HTR-8/SVneo (cell line): ENCODE results near the gene DHPS.
"Not testable (repeated sequence)": the region's sequence is repeated elsewhere in the genome, so short reads cannot be mapped to it uniquely, and the experiment has no call there.

ENCODE experiments used
- DNase-seq: peaks from one replicate; pipeline ENCODE4 v3.0.0; 2011; ENCODE audit warnings: low spot score, mixed read lengths; ENCODE audit not compliant: insufficient read length
- FAIRE-seq: peaks from 2 replicates; lab custom pipeline; 2011; peaks lifted over from hg19 to GRCh38; lab: Jason Lieb, UNC

DHPS gene

DNA sequence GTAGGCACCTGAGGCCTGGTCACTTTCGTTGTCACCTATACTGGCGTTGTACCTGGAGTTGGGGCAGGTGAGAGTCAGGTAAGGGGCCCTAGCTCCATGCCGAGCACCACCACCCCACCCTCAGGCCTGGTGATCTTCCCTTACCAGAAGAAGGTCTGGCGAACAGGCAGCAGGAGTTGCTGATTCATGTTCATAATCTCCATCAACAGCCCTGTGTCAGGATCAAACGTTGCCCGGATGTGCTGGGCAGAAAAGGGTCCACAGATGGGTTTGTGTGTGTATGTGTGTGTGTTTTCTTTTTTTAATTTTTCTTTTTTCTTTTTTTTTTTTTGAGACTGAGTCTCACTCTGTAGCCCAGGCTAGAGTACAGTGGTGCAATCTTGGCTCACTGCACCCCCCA, 29.5 kb downstream of the DHPS start:
- DNase-seq: no peak
- FAIRE-seq: no peak

DNA sequence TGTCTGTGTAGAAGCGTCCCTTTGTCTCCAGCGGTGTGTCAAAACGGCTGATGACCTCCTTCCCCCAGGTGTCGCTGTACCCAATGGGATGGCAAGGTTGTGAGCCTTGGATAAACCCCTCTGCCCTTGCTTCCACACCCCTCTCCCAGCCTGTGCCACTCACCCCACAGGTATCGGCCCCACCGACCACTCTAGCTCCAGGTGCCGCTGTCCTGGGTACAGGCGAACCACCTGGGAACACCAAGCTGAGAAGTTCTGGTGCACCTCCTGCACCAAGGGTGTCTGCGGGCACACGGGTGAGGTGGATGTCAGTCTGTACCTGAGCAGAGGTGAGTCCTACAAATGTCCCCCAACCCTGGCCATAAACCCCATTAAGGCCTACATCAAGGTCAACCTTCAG, 31.7 kb downstream of the DHPS start:
- FAIRE-seq (no peak), DNase-seq (no peak)

DNA sequence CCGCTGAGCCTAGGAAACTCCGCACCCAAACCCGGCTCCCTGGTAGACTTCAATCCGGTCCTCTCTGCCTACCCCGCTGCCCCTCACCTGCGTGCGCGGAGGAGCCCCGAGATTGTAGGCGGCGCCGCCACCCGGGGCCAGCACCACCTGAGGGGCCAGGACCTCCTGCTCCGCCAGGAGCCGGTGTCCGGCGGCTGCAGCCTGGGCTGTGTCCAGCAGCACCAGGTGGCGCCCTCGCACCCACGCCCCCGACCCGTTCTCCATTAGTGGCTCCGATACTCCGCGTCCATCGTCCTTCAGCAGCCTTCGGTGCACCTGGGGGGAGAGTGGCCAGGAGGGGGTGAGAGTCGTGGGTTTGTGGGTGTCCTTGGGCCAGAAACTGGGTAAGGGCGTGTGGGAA, 33.6 kb downstream of the DHPS start:
- DNase-seq (no peak), FAIRE-seq (no peak)

DNA sequence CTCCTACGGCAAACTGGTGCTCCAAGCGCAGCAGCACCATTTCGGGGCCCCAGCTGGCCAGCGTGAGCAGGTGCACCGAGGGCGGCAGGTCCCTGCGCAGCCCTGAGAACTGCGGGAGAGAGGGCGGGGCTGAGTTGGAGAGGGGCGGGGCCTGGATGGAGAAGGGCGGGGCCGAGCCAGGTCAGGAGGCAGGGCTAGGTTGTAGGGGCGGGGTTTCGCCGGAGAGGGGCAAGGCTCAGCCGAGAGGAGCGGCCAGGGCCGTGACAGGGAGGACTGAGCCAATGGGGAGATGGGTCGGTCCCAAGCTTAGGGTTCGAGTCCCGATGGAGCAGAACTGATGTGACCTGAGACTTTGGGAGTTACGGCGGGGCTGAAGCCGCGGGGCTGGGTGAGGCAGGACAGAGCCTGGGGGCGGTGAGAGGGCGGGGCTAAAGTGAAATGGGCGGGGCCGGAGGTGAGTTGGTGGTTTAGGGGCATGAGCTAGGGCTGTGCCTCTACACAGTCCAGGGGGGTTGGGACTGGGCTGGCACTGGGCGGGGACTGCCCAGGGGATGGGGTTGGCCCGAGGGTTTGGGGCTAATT, 34.1 kb downstream of the DHPS start:
- DNase-seq (no peak), FAIRE-seq (no peak)

DNA sequence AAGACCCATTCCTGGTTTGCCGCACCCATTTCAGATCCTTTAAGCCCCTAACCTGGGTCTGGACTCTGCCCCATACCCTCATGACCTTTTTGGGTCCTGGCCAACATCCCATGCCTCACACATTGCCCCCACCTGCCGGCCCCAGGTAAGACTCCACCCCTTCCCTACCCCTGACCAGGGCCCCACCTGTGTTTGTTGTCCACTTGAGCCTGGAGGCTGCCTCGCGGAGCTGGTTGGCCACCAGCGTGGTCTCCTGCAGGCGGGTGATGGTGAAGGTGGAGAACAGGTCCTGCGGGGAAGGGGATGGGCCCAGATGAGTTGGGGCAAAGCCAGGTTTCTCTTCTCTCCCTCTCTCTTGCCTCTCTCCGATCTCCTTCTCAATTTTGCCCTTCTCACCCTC, 34.6 kb downstream of the DHPS start:
- FAIRE-seq (no peak), DNase-seq (no peak)

DNA sequence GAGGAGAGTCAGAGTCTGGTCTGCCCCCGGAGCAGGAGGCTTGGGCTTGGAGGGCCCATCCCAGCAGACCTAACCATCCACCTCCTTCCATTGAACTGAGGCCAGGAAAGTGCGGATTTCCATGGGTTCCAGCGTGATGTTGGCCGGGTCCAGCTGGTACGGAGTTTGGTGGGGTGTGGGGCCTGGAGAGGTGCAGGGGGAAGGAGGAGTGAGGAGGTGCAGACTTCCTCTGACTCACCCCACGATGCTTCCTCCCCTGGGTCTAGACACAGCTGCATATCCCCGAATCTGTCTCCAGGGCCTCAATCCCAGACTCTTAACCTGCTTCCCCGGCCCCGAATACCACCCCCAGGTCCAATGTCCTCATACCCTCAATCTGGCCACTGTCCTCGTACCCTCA, 35.1 kb downstream of the DHPS start:
- DNase-seq (no peak), FAIRE-seq (no peak)

DNA sequence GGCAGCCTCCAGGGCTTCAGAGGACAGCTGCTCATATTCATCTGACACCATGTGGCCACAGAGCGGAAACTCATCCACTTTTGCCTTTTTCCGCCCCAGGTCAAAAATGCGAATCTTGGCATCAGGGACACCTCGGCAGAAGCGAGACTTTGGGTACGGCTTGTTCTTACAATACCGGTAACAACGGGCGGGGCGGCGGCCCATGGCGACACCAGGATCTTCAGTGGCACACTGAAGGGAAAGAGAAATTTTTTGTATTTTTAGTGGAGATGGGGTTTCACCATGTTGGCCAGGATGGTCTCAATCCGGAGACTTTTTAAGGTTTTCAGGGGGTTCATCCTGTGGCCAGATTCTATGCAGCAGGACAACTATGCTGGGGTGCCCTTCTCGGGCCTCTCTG, 38.0 kb downstream of the DHPS start:
- not testable (repeated sequence) for FAIRE-seq, DNase-seq

DNA sequence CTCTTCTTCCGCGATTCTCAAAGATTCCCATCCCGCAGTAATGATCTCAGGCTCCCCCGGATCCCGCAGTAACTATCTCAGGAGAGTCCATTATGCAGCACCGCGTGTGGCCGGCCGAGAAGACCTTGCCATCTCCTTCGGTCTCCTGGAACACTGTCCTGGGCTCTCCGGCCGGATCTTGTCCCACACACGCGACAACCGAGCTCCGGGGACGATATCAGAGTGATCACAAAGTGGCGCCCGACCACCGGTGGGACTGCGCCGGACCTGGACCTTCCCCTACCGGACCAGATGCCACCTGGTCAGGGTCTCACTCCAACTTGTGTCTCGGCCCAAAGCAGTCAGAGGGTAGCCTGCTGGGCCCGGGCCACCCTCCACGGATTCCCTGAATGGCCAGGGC, 39.2 kb downstream of the DHPS start:
- FAIRE-seq: no peak
- DNase-seq: no peak

DNA sequence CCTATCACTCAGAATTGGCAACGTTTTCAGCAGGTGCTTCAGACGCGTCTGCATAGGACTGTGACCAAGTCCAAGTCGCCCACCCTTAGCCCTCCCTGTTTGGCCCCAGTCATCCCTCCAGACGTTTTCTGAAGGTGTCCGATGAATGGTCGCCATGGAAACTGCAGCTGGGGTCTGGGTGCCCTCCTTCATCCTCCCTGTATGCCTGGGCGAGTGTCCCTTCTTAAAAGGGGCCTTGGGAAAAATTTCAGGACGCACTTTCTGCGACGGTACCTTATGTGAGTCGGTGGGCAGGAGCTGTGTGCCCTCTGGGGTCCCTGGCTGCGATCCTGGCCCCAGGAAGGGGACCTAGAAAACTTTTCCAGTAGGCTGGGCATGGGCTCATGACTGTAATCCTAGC, 40.2 kb downstream of the DHPS start:
- DNase-seq (no peak), FAIRE-seq (no peak)

DNA sequence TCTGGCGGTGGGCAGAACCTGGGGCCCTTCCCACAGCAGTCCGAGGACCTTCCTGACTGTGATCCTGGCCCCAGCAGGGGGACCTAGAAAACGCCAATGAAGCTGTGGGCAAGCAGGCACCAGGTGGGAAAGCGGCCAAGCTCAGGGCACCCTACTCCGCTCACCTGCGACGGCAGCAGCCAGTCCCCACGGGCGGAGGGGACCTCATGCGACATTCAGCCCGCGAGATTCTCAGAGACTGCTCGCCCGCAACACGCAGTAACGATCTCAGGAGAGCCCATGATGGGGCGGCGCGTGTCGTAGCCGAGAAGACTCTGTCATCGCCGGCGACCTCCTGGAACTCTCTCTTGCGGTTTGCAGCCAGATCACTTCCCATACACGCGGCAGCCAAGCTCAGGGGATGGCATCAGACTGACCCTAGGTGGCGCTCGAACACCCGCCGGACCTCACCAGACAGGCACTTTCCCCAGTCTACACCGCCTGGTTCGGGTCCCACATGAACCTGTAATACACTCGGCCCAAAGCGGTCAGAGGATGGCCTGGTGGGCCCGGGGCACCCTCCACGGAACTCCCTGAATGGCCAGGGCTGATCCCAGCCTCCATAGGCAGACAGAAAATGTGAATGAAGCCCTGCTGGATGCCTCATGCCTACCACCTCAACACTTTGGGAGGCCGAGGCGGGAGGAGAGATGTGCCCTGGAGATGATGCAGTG, 41.6 kb downstream of the DHPS start:
- peak; percentile 69 for FAIRE-seq

DNA sequence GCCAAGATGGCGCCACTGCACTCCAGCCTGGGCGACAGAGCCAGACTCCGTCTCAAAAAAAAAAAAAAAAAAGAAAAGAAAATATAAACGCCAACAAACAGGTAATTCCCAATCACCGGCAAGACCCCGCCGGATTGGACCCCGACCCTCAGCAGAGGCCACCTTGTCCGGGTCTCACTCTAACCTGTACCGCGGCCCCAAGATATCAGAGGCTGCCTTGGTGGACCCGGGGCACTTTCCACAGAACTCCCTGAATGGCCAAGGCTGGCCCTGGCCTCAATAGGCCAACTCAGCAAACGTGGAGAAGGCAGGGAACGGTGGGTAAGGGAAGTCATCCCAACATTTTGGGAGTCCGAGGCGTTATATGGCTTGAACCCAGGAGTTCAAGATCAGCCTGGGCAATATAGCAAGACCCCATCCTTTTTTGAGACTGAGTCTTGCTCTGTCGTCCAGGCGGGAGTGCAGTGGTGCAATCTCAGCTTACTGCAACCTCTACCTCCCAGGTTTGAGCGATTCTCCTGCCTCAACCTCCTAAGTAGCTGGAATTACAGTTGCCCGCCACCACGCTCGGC, 43.0 kb downstream of the DHPS start:
- FAIRE-seq: no peak
- DNase-seq: no peak

More for the DNA sequence above, 41.6 kb downstream of the DHPS start:
- peak; percentile 70 for DNase-seq

DNA sequence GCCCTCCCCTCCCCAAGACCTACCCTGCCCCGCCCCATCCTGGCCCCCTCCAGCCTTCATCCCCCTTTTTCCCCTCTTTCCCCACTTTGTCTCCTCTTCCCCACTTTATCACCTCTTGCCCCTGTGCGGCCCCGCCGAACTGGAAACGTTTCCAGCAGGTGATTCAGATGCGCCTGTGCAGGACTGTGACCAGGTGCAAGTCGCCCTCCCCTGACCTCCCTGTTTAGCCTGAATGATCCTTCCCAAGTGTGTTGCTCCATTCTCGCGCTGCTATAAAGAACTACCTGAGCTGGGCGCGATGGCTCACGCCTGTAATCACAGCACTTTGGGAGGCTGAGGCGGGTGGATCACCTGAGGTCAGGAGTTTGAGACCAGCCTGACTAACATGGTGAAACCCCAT, 45.0 kb downstream of the DHPS start:
- no peak for DNase-seq
- no peak for FAIRE-seq

DNA sequence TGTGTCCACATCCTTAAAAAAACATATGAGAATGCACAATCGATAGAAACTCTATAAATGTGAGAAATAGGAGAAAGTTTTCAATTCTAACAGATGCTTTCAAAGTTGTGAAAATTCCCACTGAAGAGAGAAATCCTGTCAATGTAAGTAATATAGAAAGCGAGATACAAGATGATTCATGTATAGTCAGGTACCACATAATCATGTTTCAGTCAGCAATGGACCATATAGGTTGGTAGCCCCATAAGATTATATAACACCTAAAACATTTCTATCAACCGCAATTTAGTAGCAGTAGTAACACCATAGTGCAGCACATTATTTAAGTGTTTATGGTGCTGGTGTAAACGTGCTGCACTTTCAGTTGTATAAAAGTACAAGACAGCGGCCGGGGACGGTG, 52.5 kb downstream of the DHPS start:
- FAIRE-seq: no peak
- DNase-seq: no peak

DNA sequence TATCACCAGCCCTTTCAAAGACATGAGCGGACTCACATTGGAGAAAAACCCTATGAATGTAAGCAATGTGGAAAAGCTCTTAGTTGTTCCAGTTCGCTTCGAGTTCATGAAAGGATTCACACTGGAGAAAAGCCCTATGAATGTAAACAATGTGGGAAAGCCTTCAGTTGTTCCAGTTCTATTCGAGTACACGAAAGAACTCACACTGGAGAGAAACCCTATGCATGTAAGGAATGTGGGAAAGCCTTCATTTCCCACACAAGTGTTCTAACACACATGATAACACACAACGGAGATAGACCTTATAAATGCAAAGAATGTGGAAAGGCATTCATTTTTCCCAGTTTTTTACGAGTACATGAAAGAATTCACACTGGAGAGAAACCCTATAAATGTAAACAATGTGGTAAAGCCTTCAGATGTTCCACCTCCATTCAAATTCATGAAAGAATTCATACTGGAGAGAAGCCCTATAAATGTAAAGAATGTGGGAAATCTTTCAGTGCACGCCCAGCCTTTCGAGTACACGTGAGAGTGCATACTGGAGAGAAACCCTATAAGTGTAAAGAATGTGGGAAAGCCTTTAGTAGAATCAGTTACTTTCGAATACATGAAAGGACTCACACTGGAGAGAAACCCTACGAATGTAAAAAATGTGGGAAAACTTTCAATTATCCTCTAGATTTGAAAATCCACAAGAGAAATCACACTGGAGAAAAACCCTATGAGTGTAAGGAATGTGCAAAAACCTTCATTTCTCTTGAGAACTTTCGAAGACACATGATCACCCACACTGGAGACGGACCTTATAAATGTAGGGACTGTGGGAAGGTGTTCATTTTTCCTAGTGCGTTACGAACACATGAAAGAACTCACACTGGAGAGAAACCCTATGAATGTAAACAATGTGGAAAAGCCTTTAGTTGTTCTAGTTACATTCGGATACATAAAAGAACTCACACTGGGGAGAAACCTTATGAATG, 53.3 kb downstream of the DHPS start:
- FAIRE-seq (no peak), DNase-seq (no peak)

DNA sequence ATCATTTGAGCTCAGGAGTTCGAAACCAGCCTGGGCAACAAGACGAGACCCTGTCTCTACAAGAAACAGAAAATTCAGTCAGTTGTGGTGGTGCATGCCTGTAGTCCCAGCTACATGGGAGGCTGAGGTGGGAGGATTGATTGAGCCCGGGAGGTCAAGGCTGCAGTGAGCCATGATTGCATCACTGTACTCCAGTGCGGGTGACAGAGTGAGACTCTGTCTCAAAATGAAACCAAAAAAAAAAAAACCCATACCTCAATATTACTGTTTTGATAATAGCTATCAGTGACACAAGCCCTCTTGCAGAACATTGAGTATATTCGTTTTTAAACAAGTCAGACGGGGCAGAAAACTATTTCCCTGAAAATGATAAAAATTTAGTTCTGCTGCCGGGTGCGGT, 54.7 kb downstream of the DHPS start:
- DNase-seq: no peak
- FAIRE-seq: no peak
